HG02623 (cell line): ENCODE measurements around the gene MOV10L1.

Experiments
- ATAC-seq: cut with Tn5 transposase; IDR thresholded peaks from one replicate; pipeline ENCODE4 v1.9.1; 2021; ENCODE audit warnings: moderate library complexity; ENCODE audit not compliant: unreplicated experiment

The MOV10L1 gene

GRCh38 chr22:50058906-50059880 is 30.6 kb upstream of the MOV10L1 start:
- ATAC-seq = no peak

- no peak for ATAC-seq
Measured at GRCh38 chr22:50059881-50060262, 29.9 kb upstream of the MOV10L1 start.

- ATAC-seq = no peak
Measured at GRCh38 chr22:50060441-50061140, 29.2 kb upstream of the MOV10L1 start.

GRCh38 chr22:50061141-50061823 is 28.5 kb upstream of the MOV10L1 start:
- ATAC-seq = no peak

GRCh38 chr22:50061824-50062355 is 27.9 kb upstream of the MOV10L1 start:
- ATAC-seq = no peak

- no peak for ATAC-seq
Measured at GRCh38 chr22:50062509-50063135, 27.2 kb upstream of the MOV10L1 start.

- ATAC-seq = no peak
Measured at GRCh38 chr22:50063589-50064393, 26.0 kb upstream of the MOV10L1 start.

GRCh38 chr22:50064453-50064852 is 25.4 kb upstream of the MOV10L1 start:
- ATAC-seq = no peak

- ATAC-seq = no peak
Measured at GRCh38 chr22:50067244-50067643, 22.6 kb upstream of the MOV10L1 start.

- ATAC-seq = no peak
Measured at GRCh38 chr22:50068096-50068495, 21.7 kb upstream of the MOV10L1 start.

GRCh38 chr22:50070366-50070765 is 19.4 kb upstream of the MOV10L1 start:
- no peak for ATAC-seq

- no peak for ATAC-seq
Measured at GRCh38 chr22:50071432-50072166, 18.2 kb upstream of the MOV10L1 start.

- ATAC-seq = no peak
Measured at GRCh38 chr22:50072167-50072555, 17.6 kb upstream of the MOV10L1 start.

GRCh38 chr22:50072714-50073538 is 16.9 kb upstream of the MOV10L1 start:
- ATAC-seq = no peak

- ATAC-seq = no peak
Measured at GRCh38 chr22:50074056-50074455, 15.8 kb upstream of the MOV10L1 start.

GRCh38 chr22:50074551-50075530 is 15.0 kb upstream of the MOV10L1 start:
- ATAC-seq = no peak
